Cardiac muscle cell (in vitro differentiated cells and primary cell): ENCODE measurements around the gene KRTAP5-11. TPM values are rescaled to one million over a fixed set of nuclear protein-coding genes. Genes with fewer than 3 reads are reported as not detected.
A peak's percentile ranks its signal among the peaks of the same experiment; 100 is the strongest.
"Not testable (repeated sequence)": the region's sequence is repeated elsewhere in the genome, so short reads cannot be mapped to it uniquely, and the experiment has no call there.

ENCODE experiments used
- DNase-seq, 2 donors: peaks; one replicate each; pipeline versions ENCODE4 v3.0.0 to v3.0.0-alpha.2; 2010 to 2017; ENCODE audit warnings: low read depth in 1 of 2, low spot score in 1 of 2
- H3K27ac ChIP-seq: fragments of 200-600 bp; sonication (generic); 2 replicates; pipeline ENCODE4 v1.5.1; 2016
- H3K27me3 ChIP-seq: fragments of 200-600 bp; sonication (generic); 2 replicates; pipeline ENCODE4 v1.6.0; 2016; ENCODE audit warnings: control low read depth
- H3K36me3 ChIP-seq: fragments of 200-600 bp; sonication (generic); 2 replicates; pipeline ENCODE4 v1.5.1; 2016; ENCODE audit warnings: control low read depth
- H3K4me1 ChIP-seq: fragments of 200-600 bp; sonication (generic); 2 replicates; pipeline ENCODE4 v1.8.1; 2017; ENCODE audit warnings: low read depth, mild to moderate bottlenecking, mixed run types
- H3K4me3 ChIP-seq: fragments of 200-600 bp; sonication (generic); 2 replicates; pipeline ENCODE4 v1.5.1; 2016; ENCODE audit warnings: mild to moderate bottlenecking
- H3K9me3 ChIP-seq: fragments of 200-600 bp; sonication (generic); 2 replicates; pipeline ENCODE4 v1.5.1; 2017; ENCODE audit warnings: low read depth, mild to moderate bottlenecking, control low read depth
- polyA plus RNA-seq: library from polyadenylated mRNA; unstranded; fragments of >200 nt; fragmentation: Nextera tagmentation; extraction: Ambion mirVana; gene quantifications from 2 replicates; pipeline ENCODE4 v1.2.1, GENCODE V29; 2016
- total RNA-seq: library from RNA; depleted of rRNA; stranded (reverse); fragments of >200 nt; gene quantifications from 2 replicates; pipeline ENCODE4 v1.2.3, GENCODE V29; 2016
- TF ChIP-seq, protein P1 (sequence below): IDR thresholded peaks from 2 replicates; pipeline ENCODE4 v1.5.1; 2012; ENCODE audit warnings: low read depth, mild to moderate bottlenecking, low read length

KRTAP5-11 gene
- total and polyA plus RNA-seq, 2 experiments from 2014 or later = not detected

DNA sequence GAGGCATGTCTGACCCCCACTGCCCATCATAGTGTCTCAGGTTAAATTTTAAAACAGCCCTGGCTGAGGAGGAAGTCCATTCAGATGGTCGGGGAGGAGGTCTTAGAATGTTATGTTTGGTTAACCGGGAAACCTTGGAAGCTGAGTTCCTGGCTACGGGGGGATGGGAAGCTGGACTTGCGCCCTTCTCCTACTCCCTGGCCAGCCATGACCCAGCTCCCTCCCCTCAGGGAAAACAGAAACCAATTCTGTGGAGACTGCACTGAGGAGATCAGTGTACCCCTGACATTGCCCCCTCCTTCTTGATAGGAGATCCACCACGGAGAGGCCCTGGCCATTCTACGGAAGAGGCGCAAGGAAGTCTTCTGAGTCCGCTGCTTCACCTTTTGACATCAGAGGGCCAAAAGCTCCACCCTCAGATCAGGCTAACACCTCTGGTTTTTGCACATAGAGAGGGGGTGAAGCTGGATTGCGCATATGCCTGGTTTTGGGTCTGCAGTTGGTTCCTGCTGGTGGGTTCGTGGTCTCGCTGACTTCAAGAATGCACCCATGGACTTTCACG lies 37.2 kb downstream of the KRTAP5-11 start:
- Histone ChIP-seq H3K36me3 (no peaks in the 10 kb centered on the region), H3K4me3 (no peak overlapping the region)
- no peak for DNase-seq

DNA sequence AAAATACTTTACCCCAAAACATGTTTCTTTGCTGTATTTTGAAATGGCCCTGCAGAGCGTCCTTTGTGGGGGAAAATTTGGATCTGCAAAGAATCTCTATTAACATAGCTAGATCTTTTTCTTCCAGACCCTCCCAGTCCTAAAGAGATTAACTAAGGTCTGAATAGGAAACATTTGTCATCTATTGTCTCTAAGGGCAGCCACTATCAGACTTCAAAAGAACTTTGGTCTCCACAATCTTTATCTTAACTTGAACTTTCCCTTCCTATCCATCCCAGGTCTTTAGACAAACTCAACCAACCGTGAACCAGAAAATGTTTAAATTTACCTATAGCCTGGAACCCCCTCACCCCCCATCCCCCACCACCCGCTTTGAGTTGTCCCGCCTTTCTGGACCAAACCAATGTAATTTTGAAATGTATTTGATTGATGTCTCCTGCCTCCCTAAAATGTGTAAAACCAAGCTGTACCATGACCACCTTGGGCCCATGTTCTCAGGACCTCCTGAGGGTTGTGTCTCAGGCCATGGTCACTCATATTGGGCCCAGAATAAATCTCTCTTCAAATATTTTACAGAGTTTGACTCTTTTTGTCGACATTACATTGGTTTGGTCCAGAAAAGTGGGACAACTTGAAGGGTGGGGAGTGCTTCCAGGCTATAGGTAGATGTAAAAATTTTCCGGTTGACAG lies 38.0 kb downstream of the KRTAP5-11 start:
- Histone ChIP-seq H3K27me3 (no peaks in the 10 kb centered on the region), H3K4me3 (no peak overlapping the region), H3K27ac (no peak overlapping the region), H3K4me1 (no peaks in the 10 kb centered on the region), H3K9me3 (no peaks in the 10 kb centered on the region), H3K36me3 (no peaks in the 10 kb centered on the region)
- DNase-seq = no peak
- TF ChIP-seq, protein P1, sequence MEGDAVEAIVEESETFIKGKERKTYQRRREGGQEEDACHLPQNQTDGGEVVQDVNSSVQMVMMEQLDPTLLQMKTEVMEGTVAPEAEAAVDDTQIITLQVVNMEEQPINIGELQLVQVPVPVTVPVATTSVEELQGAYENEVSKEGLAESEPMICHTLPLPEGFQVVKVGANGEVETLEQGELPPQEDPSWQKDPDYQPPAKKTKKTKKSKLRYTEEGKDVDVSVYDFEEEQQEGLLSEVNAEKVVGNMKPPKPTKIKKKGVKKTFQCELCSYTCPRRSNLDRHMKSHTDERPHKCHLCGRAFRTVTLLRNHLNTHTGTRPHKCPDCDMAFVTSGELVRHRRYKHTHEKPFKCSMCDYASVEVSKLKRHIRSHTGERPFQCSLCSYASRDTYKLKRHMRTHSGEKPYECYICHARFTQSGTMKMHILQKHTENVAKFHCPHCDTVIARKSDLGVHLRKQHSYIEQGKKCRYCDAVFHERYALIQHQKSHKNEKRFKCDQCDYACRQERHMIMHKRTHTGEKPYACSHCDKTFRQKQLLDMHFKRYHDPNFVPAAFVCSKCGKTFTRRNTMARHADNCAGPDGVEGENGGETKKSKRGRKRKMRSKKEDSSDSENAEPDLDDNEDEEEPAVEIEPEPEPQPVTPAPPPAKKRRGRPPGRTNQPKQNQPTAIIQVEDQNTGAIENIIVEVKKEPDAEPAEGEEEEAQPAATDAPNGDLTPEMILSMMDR = no peak

More for the DNA sequence above, 37.2 kb downstream of the KRTAP5-11 start:
- Histone ChIP-seq H3K4me1 (no peaks in the 10 kb centered on the region), H3K27me3 (no peaks in the 10 kb centered on the region), H3K9me3 (no peaks in the 10 kb centered on the region), H3K27ac (no peak overlapping the region)
- TF ChIP-seq, protein P1 = no peak

DNA sequence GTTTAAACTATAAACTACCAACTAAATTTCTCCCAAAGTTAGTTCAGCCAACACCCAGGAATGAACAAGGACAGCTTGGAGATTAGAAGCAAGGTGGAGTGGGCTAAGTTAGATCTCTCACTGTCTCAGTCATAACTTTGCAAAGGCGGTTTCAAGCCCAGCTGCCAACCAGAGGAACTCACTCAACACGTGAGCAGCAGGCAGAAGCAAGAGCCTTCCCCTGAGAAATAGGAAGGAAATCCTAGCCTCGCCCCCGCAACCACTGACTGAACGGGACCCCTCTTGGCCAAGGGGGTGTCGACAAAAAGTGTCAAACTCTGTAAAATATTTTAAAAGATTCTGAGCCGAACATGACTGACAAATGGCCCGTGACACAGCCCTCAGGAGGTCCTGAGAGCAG lies 38.8 kb downstream of the KRTAP5-11 start:
- Histone ChIP-seq H3K27ac (no peak overlapping the region), H3K9me3 (no peaks in the 10 kb centered on the region), H3K4me3 (no peak overlapping the region), H3K36me3 (no peaks in the 10 kb centered on the region), H3K27me3 (no peaks in the 10 kb centered on the region), H3K4me1 (no peaks in the 10 kb centered on the region)
- TF ChIP-seq, protein P1 = no peak
- no peak for DNase-seq

DNA sequence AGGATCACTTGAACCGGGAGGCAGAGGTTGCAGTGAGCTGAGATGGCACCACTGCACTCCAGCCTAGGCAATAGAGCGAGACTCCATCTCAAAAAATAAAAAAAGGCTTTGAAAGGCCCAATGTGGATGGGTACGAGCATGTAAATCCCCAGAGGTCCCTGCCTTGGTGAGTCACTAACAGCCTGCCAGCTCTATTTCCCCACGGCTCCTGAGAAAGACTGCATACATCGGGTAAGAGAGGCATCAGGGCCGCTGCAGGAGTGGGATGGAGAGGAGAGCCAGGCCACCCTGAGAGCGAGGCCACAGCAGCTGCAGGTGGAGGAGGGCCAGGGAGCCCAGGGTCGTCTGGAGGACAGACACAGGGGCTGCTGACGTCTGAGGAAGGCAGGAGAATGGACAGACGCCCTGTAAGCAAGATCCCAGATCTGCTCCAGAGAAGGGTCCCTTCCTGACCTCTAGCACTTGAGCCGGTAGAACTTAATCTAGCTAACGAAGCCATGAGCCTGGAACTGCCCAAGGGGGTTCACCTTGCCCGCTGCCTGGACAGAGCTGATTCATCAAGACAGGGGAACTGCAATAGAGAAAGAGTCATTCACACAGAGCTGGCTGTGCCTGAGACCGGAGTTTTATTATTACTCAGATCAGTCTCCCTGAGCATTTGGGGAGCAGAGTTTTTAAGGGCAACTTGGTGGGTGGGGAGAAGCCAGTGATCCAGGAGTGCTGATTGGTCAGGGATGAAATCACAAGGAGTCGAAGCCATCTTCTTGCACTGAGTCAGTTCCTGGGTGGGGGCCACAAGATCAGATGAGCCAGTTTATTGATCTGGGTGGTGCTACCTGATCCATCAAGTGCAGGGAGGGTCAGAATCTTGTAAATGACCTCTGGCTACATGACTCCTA lies 39.5 kb downstream of the KRTAP5-11 start:
- DNase-seq = peak; percentile 4 to 17
- H3K36me3 ChIP-seq = no peaks in the 10 kb centered on the region
- no peaks in the 10 kb centered on the region for H3K9me3 ChIP-seq
- no peaks in the 10 kb centered on the region for H3K4me1 ChIP-seq
- TF ChIP-seq, protein P1 = no peak
- no peaks in the 10 kb centered on the region for H3K27me3 ChIP-seq
- H3K4me3 ChIP-seq = no peak overlapping the region
- H3K27ac ChIP-seq = no peak overlapping the region

DNA sequence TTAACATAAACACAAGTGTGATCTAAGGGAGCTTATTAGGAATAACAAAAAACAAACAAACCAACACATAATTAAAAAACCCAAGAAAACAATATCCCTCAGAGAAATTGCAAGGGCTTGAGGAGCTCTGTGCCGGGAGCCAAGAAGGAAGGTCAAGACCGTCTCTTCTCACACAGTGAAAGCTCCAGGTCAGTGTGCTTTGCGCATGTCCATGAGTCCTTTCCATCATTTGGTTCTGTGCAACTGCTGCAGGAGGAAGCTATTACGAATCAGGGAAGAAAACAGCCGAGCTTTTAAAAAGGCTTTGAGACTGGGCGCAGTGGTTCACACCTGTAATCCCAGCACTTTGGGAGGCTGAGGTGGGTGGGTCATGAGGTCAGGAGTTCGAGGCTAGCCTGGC lies 40.3 kb downstream of the KRTAP5-11 start:
- Histone ChIP-seq H3K4me1 (no peaks in the 10 kb centered on the region), H3K4me3 (no peak overlapping the region), H3K9me3 (no peaks in the 10 kb centered on the region), H3K27me3 (no peaks in the 10 kb centered on the region), H3K27ac (no peak overlapping the region), H3K36me3 (no peaks in the 10 kb centered on the region)
- no peak for DNase-seq
- TF ChIP-seq, protein P1 = no peak

DNA sequence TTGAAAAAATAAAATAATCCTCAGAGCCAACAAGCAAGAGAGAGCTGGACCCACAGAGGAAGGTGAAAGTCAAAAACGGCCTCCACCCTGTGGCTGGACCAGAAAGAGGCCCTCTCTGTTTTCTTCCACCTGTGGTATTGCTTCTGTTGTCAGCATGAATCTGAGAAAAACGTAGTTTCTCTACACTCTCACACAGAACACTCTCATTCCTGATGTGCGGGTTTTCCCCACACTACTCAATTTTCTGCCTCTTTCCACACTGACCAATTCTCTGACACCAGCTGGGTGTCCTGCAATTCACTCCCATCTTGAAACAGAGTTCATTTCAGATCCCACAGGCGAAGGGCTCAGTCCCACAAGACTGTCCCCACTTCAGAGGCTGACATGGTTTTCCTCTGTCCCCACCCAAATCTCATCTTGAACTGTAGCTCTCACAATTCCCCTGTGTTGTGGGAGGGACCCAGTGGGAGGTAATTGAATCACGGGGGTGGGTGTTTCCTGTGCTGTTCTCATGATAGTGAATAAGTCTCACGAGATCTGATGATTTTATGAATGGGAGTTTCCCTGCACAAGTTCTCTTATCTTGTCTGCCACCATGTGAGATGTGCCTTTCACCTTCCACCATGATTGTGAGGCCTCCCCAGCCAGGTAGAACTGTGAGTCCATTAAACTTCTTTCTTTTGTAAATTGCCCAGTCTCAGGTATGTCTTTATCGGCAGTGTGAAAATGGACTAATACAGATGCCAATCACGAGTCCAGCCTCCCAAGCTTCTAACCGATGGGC lies 42.0 kb downstream of the KRTAP5-11 start:
- not testable (repeated sequence) for H3K27me3 ChIP-seq, H3K4me3 ChIP-seq, H3K27ac ChIP-seq, DNase-seq, H3K36me3 ChIP-seq, H3K9me3 ChIP-seq, H3K4me1 ChIP-seq

DNA sequence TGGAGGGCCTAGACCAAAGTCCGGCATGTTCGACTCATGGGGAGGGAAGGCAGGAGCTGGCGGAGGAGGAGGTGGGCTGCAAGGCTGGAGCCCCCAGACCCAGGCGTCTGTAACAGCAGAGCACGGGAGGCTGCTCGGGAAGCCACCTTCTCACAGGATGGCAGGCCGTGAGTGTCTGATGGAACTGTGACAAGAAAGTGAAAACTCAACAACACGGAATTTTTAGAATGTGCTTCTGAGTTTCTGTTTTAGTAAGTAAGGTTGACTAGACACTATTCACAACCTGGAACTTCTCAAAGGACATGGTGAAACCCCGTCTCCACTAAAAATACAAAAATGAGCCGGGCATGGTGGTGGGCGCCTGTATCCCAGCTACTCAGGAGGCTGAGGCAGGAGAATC lies 42.7 kb downstream of the KRTAP5-11 start:
- H3K36me3 ChIP-seq, H3K9me3 ChIP-seq, H3K27me3 ChIP-seq, H3K4me1 ChIP-seq, H3K27ac ChIP-seq, DNase-seq, H3K4me3 ChIP-seq: not testable (repeated sequence)
